GM23248 (cell line): ENCODE measurements around the gene REPS1. TPM values are rescaled to one million over a fixed set of nuclear protein-coding genes. Genes with fewer than 3 reads are reported as not detected.

Experiments used
- DNase-seq: peaks from one replicate; pipeline ENCODE4 v3.0.0-alpha.2; 2015
- H2AFZ ChIP-seq: fragments of 200-600 bp; sonication (generic); 2 replicates; pipeline ENCODE4 v1.6.1; 2016; ENCODE audit warnings: antibody characterized with exemption
- H3F3A ChIP-seq: fragments of 200-600 bp; sonication (generic); 2 replicates; pipeline ENCODE4 v1.6.1; 2016; ENCODE audit warnings: mild to moderate bottlenecking, antibody characterized with exemption, mixed run types; ENCODE audit not compliant: insufficient read depth
- H3K27ac ChIP-seq: fragments of 200-600 bp; sonication (generic); 2 replicates; pipeline ENCODE4 v1.5.1; 2016; ENCODE audit warnings: mild to moderate bottlenecking
- H3K27me3 ChIP-seq: fragments of 200-600 bp; sonication (generic); replicated peaks from 2 replicates; pipeline ENCODE4 v1.6.1; 2016; ENCODE audit warnings: mild to moderate bottlenecking; ENCODE audit not compliant: insufficient read depth
- H3K36me3 ChIP-seq: fragments of 200-600 bp; sonication (generic); 2 replicates; pipeline ENCODE4 v1.6.1; 2016; ENCODE audit warnings: low read depth, mild to moderate bottlenecking
- H3K4me1 ChIP-seq: fragments of 200-600 bp; sonication (generic); 2 replicates; pipeline ENCODE4 v1.6.1; 2016; ENCODE audit warnings: mild to moderate bottlenecking; ENCODE audit not compliant: insufficient read depth
- H3K4me2 ChIP-seq: fragments of 200-600 bp; sonication (generic); one replicate; pipeline ENCODE4 v1.6.1; 2016; ENCODE audit warnings: mild to moderate bottlenecking; ENCODE audit not compliant: unreplicated experiment
- H3K4me3 ChIP-seq: fragments of 200-600 bp; sonication (generic); 2 replicates; pipeline ENCODE4 v1.5.1; 2016; ENCODE audit warnings: mild to moderate bottlenecking
- H3K79me2 ChIP-seq: fragments of 200-600 bp; sonication (generic); 2 replicates; pipeline ENCODE4 v1.6.1; 2016; ENCODE audit warnings: mild to moderate bottlenecking; ENCODE audit not compliant: insufficient read depth
- H3K9ac ChIP-seq: fragments of 200-600 bp; sonication (generic); 2 replicates; pipeline ENCODE4 v1.6.1; 2016; ENCODE audit warnings: mild to moderate bottlenecking
- H3K9me2 ChIP-seq: fragments of 200-600 bp; sonication (generic); 2 replicates; pipeline ENCODE4 v1.6.1; 2016; ENCODE audit warnings: mixed run types, mild to moderate bottlenecking, moderate library complexity; ENCODE audit not compliant: insufficient read depth
- H3K9me3 ChIP-seq: fragments of 200-600 bp; sonication (generic); one replicate; pipeline ENCODE4 v1.6.1; 2017; ENCODE audit warnings: low read depth
- H4K20me1 ChIP-seq: fragments of 200-600 bp; sonication (generic); 2 replicates; pipeline ENCODE4 v1.6.0; 2016; ENCODE audit not compliant: insufficient read depth
- EZH2 ChIP-seq: fragments of 200-600 bp; sonication (generic); IDR thresholded peaks from 2 replicates; pipeline ENCODE4 v1.6.1; 2018; ENCODE audit warnings: antibody characterized with exemption, mild to moderate bottlenecking; ENCODE audit not compliant: insufficient read depth, poor library complexity, severe bottlenecking
- EZH2phosphoT487 ChIP-seq: fragments of 200-600 bp; sonication (generic); IDR thresholded peaks from 2 replicates; pipeline ENCODE4 v1.6.1; 2018; ENCODE audit warnings: antibody characterized with exemption, moderate library complexity, mild to moderate bottlenecking, low read depth; ENCODE audit not compliant: insufficient read depth
- WGBS, 2 experiments: methylation state at CpG; one replicate each; pipeline ENCODE4 v1.1.6; 2015 to 2017; ENCODE audit warnings: low lambda C conversion rate in 2 of 2, low coverage in 1 of 2; ENCODE audit errors: missing lambda C conversion rate in 2 of 2; 5-methylcytosine and 5-hydroxymethylcytosine counted together
- in situ Hi-C: fragments of 300-500 bp; cut with MboI; formaldehyde crosslinking; loops from 2 replicates; pipeline ENCODE4 v1.15.0; 2020
- polyA plus RNA-seq: library from polyadenylated mRNA; unstranded; fragments of >200 nt; fragmentation: Nextera tagmentation; extraction: Ambion mirVana; gene quantifications from 2 replicates; pipeline ENCODE4 v1.2.1, GENCODE V29; 2016
- total RNA-seq: library from RNA; depleted of rRNA; stranded (reverse); fragments of >200 nt; shearing (Covaris generic); gene quantifications from 2 replicates; pipeline ENCODE4 v1.2.3, GENCODE V29; 2014

REPS1 gene
- total and polyA plus RNA-seq, 2 experiments from 2014 or later, result 13.1 to 21.1 TPM

GRCh38 chr6:138957903-138958302 is 30.1 kb downstream of the REPS1 start:
- no peaks in the 10 kb centered on the region for H3K9me3 ChIP-seq
- H3K4me1 ChIP-seq, result peaks cover 24% of the 10 kb centered on the region
- H3K79me2 ChIP-seq, result peaks cover 98% of the 10 kb centered on the region
- peak overlapping the region; percentile 39 for H3K27ac ChIP-seq
- in situ Hi-C loops, result no loop called here
- no peak for DNase-seq
- no peak overlapping the region for H3K4me3 ChIP-seq
- 0 out of 2 replicates have a peak, but pooled peaks cover 9% of the 10 kb centered on the region for H4K20me1 ChIP-seq
- H2AFZ ChIP-seq, result no peak overlapping the region
- WGBS, 2 experiments, result 42 to 45% methylated on average over 2 of the region's 2 CpGs
- TF ChIP-seq EZH2phosphoT487 (no peak), EZH2 (no peak)
- H3K9me2 ChIP-seq, result no peaks in the 10 kb centered on the region
- peak overlapping the region; percentile 48 for H3K4me2 ChIP-seq
- 0 out of 2 replicates have a peak, but pooled peaks cover 10% of the 10 kb centered on the region for H3F3A ChIP-seq
- no peaks in the 10 kb centered on the region for H3K36me3 ChIP-seq
- no peaks in the 10 kb centered on the region for H3K27me3 ChIP-seq
- no peak overlapping the region for H3K9ac ChIP-seq

- peak; percentile 77 for DNase-seq
- 5 to 21% methylated on average over 2 of the region's 2 CpGs for WGBS, 2 experiments
- Histone ChIP-seq H3K9ac (no peak overlapping the region; the same call in 1 of the 2 replicates), H3K4me1 (peaks cover 26% of the 10 kb centered on the region), H3K27ac (peak overlapping the region; percentile 39), H3K27me3 (no peaks in the 10 kb centered on the region), H3K36me3 (no peaks in the 10 kb centered on the region), H4K20me1 (0 out of 2 replicates have a peak, but pooled peaks cover 9% of the 10 kb centered on the region), H2AFZ (no peak overlapping the region), H3K79me2 (peaks cover 98% of the 10 kb centered on the region), H3K4me3 (no peak overlapping the region), H3K9me2 (no peaks in the 10 kb centered on the region), H3K9me3 (no peaks in the 10 kb centered on the region), H3F3A (0 out of 2 replicates have a peak, but pooled peaks cover 10% of the 10 kb centered on the region), H3K4me2 (peak overlapping the region; percentile 48)
- in situ Hi-C loops, result no loop called here
- TF ChIP-seq EZH2phosphoT487, result no peak
- no peak for TF ChIP-seq EZH2
These were observed 30.6 kb downstream of the REPS1 start for GRCh38 chr6:138957484-138957883.

DNA sequence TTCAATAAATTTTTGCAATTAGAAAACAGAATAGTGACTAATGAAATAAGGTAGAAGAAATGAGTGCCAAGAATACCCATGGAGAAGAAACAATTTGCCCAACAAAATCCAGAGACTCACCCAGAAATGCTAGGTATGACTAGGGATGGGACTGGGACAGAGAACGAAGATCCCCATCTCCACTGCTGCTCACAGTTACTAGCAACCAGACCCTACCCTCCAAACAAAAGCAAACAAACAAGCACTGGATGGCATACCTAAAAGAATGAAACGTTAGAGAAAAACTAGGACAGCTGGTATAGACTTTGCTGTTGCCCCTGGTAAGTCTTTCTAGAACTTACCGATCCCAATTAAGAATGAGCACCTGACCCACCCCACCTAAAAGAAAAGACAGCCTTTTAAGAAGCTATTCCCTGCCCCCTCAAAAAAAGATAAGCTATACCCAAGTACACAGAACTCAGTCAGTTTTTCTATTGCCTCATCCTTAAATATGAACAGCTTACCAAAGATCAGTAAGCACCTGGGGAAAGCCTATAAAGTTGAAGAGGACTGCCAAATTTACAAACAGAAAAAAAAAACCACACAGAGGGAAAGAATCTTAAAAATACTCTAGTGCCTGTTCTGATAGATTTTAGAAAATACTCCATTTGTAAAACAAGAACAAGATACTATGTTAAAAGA is 31.7 kb downstream of the REPS1 start:
- 84 to 90% methylated on average over 3 of the region's 3 CpGs for WGBS, 2 experiments
- Histone ChIP-seq H3K27ac (no peak overlapping the region), H3K4me2 (no peak overlapping the region), H3K4me3 (no peak overlapping the region), H3K36me3 (no peaks in the 10 kb centered on the region), H3K27me3 (no peaks in the 10 kb centered on the region), H3F3A (0 out of 2 replicates have a peak, but pooled peaks cover 10% of the 10 kb centered on the region), H3K9ac (no peak overlapping the region), H3K4me1 (peaks cover 26% of the 10 kb centered on the region), H3K9me2 (no peaks in the 10 kb centered on the region), H4K20me1 (0 out of 2 replicates have a peak, but pooled peaks cover 9% of the 10 kb centered on the region), H3K9me3 (no peaks in the 10 kb centered on the region), H3K79me2 (peaks cover 99% of the 10 kb centered on the region), H2AFZ (no peak overlapping the region)
- TF ChIP-seq EZH2phosphoT487 (no peak), EZH2 (no peak)
- in situ Hi-C loops, result no loop called here
- DNase-seq, result no peak

- TF ChIP-seq EZH2 (no peak), EZH2phosphoT487 (no peak)
These were observed 32.8 kb downstream of the REPS1 start for GRCh38 chr6:138955262-138955661.

More at GRCh38 chr6:138955262-138955661, 32.8 kb downstream of the REPS1 start:
- H4K20me1 ChIP-seq, result 0 out of 2 replicates have a peak, but pooled peaks cover 9% of the 10 kb centered on the region
- H2AFZ ChIP-seq, result no peak overlapping the region
- H3F3A ChIP-seq, result 0 out of 2 replicates have a peak, but pooled peaks cover 10% of the 10 kb centered on the region
- H3K36me3 ChIP-seq, result no peaks in the 10 kb centered on the region
- DNase-seq, result no peak
- H3K4me1 ChIP-seq, result peaks cover 26% of the 10 kb centered on the region
- no peak overlapping the region for H3K4me2 ChIP-seq
- in situ Hi-C loops, result no loop called here
- H3K9me2 ChIP-seq, result no peaks in the 10 kb centered on the region
- H3K27ac ChIP-seq, result no peak overlapping the region
- H3K4me3 ChIP-seq, result no peak overlapping the region
- H3K9me3 ChIP-seq, result no peaks in the 10 kb centered on the region
- no peaks in the 10 kb centered on the region for H3K27me3 ChIP-seq
- H3K79me2 ChIP-seq, result peaks cover 99% of the 10 kb centered on the region
- no peak overlapping the region for H3K9ac ChIP-seq
